Measurements from ENCODE around the gene MTAP.

MTAP gene

DNA sequence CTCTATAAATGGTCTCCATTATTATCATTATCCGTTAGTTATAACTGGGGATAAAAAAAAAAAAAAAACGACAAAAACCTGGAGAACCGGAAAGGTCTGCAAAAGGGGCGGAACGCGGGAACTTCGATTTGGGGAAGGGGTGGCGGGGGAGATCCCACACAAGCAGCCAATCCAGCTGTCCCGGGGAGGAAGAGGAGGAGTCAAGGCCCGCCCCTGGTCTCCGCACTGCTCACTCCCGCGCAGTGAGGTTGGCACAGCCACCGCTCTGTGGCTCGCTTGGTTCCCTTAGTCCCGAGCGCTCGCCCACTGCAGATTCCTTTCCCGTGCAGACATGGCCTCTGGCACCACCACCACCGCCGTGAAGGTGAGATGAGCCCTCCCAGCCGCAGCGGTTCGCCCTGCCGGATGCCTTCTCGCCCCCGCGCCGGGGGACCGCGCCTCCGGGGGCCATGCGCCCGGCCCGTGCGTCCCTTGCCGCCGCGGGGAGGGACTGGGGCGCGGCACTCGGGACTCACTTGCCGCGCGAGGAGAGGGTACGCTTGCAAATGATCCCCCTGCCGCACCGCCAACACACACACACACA is at the start of gene MTAP:
TSS of gene MTAP (plus strand) at position 219 of the 583 bp plus-strand sequence. CDS start at position 332, 113 bp downstream.
- DNase-seq (ENCODE audit: low spot score) = peak; percentile 97

DNA sequence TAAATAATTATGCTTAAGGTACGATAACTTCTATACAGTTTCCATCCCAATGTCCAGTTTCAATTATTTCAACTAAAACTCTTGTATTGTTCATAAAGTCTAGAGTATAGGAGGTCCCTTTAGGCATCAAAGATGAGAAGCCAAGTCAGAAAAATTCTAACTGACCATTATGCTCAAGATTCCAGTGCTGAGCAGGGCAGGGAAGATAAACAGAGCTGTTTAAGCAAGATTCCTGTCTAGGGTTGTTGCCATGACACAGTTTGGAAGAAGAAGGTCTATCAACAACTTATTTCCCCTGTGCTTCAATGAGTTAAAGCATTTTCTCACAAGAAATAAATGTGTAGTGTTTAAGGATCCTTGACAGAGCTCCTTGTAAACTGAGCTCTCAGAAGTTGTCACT is 48.9 kb upstream of the MTAP start:
- no peak for DNase-seq (ENCODE audit: low spot score)

DNA sequence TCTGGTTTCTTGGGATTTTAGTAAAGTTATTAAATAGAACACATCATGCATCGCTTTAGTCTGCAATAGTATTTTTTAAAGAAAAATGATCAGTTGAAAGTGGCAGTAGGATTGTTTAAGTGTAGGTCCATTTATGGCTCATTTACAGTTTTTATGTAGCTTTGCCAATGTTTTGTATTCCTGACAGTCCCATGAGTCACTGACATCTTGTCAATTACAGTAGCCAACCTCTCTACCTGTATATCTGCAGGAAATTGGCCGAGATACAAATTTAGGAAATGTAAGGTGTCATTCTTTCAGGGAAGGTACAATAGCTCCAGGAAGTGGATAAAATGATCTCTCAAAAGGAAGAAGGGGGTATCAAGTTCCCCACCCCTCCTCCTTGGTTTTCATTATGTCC is 47.7 kb upstream of the MTAP start:
- no peak for DNase-seq (ENCODE audit: low spot score)

DNA sequence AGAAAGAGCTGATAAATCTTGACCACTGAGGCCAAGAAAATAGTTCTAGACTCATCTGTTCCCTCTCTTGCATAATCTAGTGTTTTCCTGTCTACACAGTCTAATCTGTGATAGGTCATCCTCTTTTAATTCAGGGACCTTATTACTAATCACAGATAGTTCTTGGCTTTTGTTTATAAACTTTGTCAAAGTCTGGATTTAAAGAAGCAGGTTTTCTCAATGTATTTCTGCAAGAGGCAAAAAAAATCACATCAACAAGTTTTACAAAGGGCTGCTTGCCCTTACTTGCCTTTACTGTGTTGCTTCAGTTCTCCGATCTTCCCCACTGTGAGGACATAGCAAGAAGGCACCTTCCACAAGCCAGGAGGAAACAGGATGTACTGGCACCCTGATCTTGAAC is 43.9 kb upstream of the MTAP start:
- no peak for DNase-seq (ENCODE audit: low spot score)

DNA sequence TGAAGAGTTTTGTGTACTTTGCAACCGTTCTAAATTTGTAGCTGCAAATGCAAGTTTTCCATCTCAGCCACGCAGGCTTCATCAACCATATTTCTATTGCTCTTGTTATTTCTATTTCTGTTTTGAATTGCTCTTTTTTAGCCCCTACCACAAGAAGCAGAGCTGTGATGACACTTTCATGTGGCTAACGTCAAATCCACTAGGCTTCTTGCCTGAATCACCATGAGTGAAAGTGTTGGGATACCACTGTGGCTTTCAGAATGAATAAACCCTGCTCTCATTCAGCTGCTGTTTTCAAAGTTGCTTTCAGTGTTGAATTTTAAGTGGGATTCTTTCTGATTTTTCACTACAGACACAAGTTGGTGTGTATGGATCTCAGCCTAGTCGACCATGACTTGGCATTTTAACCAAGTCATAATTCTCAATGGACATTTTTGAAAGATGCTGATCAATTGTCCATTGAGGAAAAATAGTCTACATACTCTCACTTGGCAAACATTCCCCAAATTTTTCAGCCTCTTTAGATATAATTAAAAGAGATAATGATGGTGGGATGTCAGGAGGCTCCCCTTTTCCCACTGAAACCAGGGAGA is 41.0 kb upstream of the MTAP start:
- DNase-seq (ENCODE audit: low spot score) = no peak

DNA sequence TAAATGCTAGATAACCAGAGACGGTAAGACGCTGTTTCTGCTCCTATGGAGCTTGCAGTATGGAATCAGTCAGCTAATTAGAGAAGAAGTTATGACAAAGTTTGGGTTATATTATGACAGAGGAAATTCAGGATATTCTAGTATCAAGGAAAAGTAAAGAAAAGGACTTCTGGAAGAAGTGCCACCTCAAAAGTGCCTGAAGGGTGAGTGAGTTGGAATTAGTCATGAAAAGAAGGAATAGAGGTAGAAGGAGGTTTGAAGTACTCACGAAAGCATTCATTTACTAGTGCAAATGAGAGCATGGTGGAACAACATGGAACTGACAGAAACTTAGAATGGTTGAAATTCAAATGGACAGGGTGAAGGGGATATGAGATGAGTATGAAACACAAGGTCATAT is 40.4 kb upstream of the MTAP start:
- DNase-seq (ENCODE audit: low spot score) = no peak

DNA sequence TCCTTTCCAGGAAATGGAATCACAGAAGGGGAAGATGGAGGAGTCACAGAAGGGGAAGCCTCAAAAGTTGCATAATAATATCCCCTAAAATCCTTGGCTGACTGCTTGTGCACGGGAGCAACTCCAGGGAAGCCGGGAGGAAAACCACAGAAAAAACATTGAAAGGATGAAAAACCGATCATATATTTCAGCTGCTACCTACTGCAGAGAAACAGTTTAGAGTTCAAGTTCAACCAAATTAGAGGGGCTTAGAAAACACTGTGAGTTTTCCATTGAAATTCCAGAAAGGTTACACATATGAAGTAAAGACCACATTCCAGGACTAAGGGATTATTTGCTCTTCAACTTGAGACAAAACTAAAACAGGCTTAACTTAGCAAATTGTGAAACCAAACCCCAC is 37.6 kb upstream of the MTAP start:
- no peak for DNase-seq (ENCODE audit: low spot score)

DNA sequence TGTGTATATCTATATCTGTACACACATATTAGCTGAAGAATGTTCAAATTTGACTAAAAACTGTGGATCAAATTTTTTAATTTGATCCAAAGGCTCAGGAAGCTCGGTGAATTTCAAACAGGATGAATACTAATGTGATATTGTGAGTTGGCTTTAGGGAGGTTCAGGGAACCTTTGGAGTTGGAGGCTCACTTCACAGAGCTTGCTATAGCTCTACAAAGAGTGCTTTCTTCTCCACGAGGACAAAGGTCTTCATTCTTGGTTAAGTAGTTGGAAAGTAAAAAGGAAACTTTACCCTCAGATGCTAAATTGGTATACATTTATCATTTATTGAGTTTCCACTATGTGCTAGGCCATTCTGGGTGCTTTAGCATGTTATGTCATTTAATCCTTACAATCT is 36.3 kb upstream of the MTAP start:
- no peak for DNase-seq (ENCODE audit: low spot score)

DNA sequence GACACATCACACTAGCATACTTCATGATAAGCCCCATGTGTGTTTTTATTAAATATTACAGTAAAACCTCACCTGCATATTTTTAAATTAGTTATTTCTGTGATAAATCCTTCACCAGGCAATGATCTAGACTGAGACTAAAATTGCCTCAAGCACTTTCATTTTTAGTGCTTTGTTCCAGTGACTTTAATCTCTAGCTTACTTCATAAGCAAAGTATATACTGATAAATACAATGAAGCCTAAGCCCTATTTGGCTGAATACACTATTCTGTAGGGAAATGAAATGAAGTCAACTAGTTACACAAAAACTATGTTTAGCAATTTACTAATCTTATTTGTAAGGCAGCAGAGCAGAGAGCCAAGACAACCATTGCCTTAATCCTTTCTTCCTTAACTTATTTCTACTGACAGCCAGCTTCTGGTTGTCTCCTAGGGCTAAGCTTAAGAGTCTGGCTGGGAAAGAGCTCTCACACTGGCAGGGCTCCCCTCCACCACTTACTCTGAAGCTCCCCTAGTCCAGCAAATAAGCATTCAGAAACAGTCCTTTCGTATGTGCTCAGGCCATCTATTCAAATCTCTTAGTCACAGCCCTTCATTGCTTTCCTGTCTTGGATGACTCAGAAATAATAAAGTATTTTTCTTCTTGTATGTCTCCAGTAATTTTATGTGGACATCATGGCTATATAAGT is 31.4 kb upstream of the MTAP start:
- no peak for DNase-seq (ENCODE audit: low spot score)

DNA sequence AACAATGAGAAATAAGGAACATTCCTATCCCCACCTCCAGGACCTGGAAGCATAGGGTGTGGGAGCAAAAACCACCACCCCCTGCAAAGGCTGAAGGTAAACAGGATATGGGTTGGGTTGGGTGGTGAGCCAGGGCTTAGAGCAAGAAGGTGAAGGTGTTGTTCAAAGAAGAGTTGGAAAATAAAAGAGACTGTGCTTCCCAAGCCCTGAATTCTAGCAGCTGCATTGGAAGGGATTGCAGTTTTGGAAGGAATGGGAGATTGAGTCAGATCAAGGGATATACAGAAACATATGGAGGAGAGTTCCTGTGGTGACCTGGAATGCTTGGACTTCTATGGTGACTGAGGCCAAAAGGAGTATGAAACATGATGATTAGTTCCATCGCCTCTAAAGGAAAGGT is 24.7 kb upstream of the MTAP start:
- DNase-seq (ENCODE audit: low spot score) = no peak

DNA sequence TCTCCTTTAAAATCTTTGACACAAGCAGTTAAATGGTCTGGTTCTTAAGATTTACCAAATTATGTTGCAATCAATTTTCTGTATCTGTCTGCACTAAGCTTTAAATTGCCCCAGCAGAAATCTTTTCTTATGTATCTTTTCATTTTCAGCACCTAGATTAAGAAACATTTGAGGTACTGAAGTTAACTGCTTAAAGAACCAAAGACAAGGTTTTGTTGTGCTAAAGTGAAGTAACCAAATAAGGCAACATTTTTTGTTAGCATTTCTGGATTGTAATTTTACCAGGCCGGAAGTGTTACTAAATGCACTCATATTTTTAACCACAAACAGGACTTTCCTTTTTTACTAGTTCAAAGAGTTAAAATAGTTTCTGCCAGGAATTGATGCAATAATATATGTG is 24.1 kb upstream of the MTAP start:
- DNase-seq (ENCODE audit: low spot score) = no peak

DNA sequence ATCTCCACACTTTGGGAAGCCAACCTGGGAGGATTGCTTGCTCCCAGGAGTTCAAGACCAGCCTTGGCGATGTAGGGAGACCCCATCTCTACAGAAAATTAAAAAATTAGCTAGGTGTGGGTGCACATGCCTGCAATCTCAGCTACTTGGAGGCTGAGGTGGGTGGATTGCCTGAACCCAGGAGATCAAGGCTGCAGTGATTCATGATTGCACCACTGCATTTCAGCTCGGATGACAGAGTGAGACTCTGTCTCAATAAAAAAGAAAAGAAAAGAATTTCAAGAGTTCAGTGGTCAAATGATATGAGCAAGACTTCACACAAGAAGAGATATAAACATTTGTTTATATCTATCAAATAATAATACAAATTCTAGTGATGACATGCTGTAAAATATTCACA is 23.0 kb upstream of the MTAP start:
- no peak for DNase-seq (ENCODE audit: low spot score)

DNA sequence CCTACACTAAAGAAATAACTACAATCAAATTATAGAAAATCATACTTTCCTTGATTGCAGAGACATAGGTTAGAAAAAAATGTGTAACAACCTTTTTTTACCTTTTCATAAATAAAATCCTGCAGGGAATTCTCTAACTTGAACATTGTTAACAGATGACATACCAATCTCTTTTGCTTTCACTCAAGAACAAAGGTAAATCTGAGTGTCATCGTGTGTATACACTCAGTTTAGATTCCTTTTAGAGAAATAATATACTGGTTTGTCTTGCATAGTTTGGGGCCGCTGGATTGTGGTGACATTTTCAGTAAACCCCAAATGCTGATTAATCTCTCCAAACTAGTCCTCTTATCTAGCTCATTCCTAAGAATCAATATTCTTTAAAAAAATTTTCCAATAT is 20.8 kb upstream of the MTAP start:
- DNase-seq (ENCODE audit: low spot score) = no peak

DNA sequence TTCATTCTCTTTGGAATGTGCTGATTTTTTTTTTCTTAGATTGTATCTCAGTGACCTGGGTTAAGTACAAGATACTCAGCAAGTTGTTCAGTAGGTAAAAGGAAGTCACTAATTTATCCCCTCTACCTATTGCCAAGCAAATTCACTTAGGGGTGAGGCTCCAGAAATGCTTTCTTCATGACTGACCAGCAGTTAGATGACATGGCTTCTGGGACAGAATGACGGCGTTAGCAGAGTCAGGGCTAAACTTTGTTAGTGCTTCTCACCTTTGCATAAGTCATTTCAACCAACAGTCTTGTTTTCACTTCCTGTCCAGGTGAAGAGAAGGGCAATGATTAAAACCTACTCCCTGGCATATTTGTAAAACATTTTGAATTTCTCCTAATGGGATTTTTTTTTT is 20.2 kb upstream of the MTAP start:
- no peak for DNase-seq (ENCODE audit: low spot score)

DNA sequence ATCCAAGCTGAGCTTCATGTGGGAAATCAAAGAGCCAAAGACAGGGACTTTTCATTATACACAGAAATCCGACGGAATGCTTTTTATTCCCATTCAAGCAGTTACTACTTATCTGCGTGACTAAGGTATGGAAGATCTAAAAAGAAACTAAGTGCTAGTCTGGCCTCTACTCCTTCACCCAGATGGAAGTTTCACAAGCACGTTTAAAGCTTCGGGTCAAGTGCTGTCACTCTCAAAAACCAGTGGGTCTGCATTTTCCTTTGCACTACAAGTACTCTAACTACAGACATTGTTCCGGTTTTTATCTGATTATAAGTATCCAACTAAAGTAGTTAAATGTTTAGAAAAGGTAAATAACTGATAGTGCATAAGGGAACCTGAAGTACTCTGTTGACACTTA is 13.7 kb upstream of the MTAP start:
- no peak for DNase-seq (ENCODE audit: low spot score)

DNA sequence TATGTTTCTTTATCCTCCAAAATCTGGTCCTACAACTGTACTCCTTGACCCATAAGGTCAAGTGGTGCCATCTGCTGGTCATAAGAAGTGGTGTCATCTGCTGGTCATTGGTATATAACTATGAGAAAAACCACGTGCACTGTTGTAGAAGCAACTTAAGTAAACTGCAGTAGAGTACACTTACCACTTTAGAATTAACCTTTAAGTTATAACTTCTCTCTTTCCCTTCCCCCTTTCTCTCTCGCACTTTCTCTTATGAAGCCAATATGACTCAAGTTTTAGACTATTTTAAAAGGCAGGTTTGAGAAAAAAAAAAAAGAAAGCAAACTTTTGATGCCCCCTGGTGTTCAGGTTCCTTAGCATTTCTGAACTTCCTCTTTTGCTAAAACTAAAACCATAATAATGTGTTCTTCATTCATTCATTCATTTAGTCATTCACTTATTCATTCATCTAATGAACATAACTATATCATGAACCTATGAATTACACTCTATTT is 12.8 kb upstream of the MTAP start:
- peak; percentile 77 for DNase-seq (ENCODE audit: low spot score)

DNA sequence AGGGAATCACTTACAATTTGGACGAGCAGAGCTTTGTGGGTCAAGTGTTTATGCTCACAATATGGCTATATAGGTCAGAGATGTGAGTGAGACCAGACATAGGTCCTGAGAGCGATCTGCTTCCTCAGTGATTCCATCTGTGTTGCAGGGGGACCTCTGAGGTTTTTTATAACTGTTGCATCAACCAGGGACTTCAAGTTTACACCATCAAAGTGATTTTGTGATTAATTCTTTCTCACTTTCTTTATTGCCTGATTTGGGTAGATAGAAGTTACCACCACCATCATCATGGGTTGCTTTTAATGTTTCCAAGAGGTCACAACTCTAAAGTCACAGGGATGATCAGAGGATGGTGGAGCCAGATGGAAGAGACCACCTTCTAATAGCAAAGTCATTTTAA is 7.0 kb upstream of the MTAP start:
- no peak for DNase-seq (ENCODE audit: low spot score)

DNA sequence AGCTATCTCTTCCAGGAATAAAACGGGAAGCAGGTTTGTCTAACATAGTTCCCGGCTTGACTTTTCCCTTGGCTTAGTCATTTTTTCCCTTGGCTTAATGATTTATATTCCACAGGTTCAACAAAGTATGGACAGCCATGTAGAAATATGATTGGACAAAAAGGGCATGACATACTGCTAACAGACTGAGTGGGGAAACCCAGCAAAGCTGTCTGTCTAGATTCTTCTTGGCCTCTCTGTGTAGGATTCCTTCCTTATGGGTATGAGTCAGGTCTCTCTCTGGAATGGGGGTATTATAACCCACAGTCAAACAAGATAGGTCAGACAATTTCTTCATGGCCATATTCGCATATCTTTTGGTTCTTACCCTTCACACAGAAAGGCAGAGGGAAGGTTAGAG is 5.7 kb upstream of the MTAP start:
- DNase-seq (ENCODE audit: low spot score) = no peak

DNA sequence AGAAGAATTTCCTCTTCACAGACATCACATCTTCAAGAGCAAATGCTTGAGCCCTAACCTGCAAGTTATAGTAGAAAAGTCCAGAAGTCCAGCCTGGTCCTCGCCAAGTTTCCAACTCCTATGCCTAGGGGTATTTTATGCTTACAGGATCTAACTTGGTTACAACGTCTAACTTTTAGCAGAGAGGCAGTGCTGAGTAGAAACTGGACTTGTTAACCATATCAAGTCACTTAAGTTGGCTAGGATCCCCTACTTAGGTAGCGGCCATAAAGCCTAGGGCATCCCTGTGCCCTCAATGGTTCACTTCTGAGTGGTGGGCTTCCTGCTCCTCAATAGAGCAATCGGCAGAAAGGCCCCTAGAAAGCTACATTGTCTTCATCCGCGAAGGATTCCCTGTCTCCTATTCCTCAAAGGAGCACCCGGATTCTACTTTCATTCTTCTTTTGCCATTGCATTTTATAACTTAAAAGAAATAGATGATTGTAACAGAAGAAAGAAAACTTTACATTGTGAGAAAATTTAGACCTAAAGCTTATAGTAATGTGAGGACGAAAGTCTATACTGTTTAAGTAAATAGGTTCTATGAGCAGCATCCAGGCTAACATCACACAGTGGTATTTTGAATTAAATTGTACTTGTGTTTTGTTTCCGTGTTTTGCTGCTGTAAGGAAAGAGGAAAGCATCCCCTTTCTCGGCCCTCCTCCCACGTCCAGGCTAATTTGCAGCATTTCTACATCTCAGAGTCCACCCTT is 1.3 kb upstream of the MTAP start:
- no peak for DNase-seq (ENCODE audit: low spot score)

DNA sequence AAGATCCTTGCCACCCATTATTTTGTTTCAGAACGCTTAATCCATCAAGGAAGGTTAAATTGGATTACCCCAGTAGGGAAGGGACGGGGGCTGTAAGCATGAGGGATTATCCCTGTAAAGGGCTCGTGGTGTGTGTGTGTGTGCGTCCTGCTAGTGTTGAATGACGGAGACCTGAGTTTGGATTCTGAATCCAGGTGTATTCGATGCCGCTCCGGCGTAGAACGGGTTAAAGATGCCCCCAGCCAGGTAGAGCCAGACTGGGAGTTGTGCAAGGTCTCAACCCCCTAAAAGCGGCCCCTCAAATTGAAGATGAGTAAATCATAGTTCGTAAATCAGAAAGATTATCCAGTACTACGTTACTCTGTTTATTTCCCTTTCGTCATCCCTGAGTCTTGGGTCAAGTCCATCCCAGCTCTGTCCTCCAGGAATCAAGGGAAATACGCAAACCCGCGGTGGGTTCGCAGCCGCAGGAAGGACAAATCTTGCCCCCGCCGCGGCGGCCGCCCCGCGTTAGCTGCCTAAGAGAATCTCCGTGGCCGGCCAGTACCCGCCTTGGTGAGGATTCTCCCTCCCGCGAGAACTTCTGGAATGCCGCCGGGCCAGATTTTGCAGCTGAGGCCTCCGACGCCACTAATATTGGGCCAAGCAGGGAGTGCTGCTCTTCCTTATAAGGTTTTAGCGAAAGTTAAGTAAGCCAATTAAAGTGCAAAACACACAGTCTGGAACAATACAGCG is 586 bp upstream of the MTAP start:
- DNase-seq (ENCODE audit: low spot score) = peak; percentile 82

DNA sequence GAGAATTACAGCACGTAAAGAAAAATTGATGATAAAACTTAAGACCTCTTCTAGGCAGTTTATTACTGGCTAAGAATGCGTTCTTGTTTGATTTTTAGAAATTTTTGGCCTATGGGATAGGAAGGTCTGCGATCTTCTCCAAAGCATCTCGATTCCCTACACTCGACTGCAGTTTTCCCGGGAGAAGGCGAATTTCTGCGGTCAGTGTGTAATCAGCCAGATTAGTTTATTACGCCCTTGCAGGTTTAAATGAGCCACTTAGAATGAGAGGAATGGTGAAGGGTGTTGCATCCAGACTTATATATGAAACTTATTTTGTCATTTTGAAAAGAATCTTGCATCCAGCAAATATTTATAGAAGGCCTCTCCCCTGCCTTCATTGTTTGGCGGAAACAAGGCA is 1.2 kb downstream of the MTAP start:
- DNase-seq (ENCODE audit: low spot score) = no peak

DNA sequence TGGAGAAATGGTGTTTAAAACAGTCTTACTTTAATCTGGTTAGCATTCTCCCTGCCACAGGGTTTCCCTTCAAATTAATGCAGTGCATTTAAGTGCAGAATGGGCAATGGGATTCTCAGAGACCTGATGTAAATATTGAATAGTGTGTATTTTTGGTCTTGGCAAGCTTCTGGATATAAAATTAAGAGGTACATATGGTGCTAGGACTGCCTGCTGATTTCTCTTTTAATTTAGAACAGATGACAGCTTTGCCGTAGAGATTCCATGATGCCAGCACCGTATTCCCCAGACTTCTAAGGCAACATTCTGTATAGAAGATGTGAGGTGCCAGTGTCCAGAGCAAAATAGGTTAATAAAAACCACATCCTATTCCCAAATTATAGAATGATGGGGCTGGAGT is 1.9 kb downstream of the MTAP start:
- DNase-seq (ENCODE audit: low spot score) = no peak
